Peyer's patch (tissue), 4 donors: ENCODE data around the gene ASB6.

ENCODE experiments used
- POLR2A ChIP-seq, 2 donors: fragments of 450-650 bp; IDR thresholded peaks; one replicate each; pipeline ENCODE4 v1.5.1; 2017; ENCODE audit warnings: antibody characterized with exemption in 2 of 2, mild to moderate bottlenecking in 2 of 2, moderate library complexity in 2 of 2
- TF ChIP-seq, protein P1 (sequence below), 6 experiments: fragments of 450-650 bp in 4 of 6; fragments of 200-600 bp in 2 of 6; sonication (generic) in 1 of 6; IDR thresholded peaks; one replicate each; pipeline ENCODE4 v1.5.1; 2017 to 2019; ENCODE audit warnings: antibody characterized with exemption in 6 of 6, mild to moderate bottlenecking in 3 of 6, moderate library complexity in 1 of 6

DNA sequence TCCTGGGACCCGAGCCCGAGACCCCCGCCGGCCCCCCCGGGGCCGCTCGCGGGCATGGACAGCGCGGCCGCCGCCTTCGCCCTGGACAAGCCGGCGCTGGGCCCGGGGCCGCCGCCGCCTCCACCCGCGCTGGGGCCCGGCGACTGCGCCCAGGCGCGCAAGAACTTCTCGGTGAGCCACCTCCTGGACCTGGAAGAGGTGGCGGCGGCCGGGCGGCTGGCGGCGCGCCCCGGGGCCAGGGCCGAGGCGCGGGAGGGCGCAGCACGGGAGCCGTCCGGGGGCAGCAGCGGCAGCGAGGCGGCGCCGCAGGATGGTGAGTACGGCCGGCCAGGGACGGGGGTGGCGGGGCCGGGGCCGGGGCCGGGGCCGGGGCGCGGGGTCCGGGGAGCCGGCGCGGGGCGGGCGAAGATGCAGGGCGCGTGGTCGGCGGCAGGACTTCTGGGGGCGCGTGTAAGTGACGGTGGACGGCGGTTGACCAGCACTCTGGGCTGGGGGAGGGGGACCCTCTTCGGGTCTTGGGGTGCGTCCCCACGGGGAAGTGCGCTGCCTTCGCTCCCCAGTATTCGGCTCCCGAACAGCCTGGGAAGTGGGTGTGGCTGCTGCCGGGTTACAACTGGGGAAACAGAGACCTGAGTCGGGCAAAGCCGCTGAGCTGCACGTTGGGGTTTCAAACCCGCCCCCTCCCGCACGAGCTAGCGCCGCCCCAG, 24.0 kb upstream of the ASB6 start:
- TF ChIP-seq, protein P1, sequence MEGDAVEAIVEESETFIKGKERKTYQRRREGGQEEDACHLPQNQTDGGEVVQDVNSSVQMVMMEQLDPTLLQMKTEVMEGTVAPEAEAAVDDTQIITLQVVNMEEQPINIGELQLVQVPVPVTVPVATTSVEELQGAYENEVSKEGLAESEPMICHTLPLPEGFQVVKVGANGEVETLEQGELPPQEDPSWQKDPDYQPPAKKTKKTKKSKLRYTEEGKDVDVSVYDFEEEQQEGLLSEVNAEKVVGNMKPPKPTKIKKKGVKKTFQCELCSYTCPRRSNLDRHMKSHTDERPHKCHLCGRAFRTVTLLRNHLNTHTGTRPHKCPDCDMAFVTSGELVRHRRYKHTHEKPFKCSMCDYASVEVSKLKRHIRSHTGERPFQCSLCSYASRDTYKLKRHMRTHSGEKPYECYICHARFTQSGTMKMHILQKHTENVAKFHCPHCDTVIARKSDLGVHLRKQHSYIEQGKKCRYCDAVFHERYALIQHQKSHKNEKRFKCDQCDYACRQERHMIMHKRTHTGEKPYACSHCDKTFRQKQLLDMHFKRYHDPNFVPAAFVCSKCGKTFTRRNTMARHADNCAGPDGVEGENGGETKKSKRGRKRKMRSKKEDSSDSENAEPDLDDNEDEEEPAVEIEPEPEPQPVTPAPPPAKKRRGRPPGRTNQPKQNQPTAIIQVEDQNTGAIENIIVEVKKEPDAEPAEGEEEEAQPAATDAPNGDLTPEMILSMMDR (IDR thresholded peaks at IDR 0.05) = no peak
- no peak for TF ChIP-seq POLR2A (IDR thresholded peaks at IDR 0.05)
